HCT116 (cell line): Measurements from ENCODE around the gene RPS28. TPM values are rescaled to one million over a fixed set of nuclear protein-coding genes. Genes with fewer than 3 reads are reported as not detected.
A peak's percentile ranks its signal among the peaks of the same experiment; 100 is the strongest.

Experiments used
- ATAC-seq: fragments of 200-7000 bp; cut with Tn5 transposase; 2 replicates; pipeline ENCODE4 v1.9.1; 2020; ENCODE audit warnings: mild to moderate bottlenecking, moderate library complexity
- BruUV-seq: library from RNA; stranded (reverse); fragments of 400-500 nt; replicated peaks from 2 replicates; lab custom pipeline; 2021; lab: Mats Ljungman, UMichigan
- CTCF ChIA-PET: fragments of 300-600 bp; sonication (Branson Sonifier 250); formaldehyde crosslinking; loops from one replicate; lab custom pipeline; 2021; ENCODE audit warnings: antibody characterized with exemption; lab: Charles Lee
- POLR2A ChIA-PET: fragments of 300-600, 350-600 bp; sonication (Branson Sonifier 250); formaldehyde crosslinking; loops from one replicate; lab custom pipeline; 2021; ENCODE audit warnings: antibody characterized with exemption; lab: Charles Lee
- RAD21 ChIA-PET, 2 experiments: fragments of 300-600 bp; sonication (Branson Sonifier 250); formaldehyde crosslinking; loops; one replicate each; lab custom pipeline; 2023; ENCODE audit warnings: low total read pairs in 2 of 2; ENCODE audit not compliant: uncharacterized antibody in 2 of 2, unreplicated experiment in 2 of 2, low non-redundant PET in 1 of 2; lab: Charles Lee
- DNase-seq: peaks from one replicate; pipeline ENCODE4 v3.0.0-alpha.2; 2010; ENCODE audit warnings: low read depth, low spot score
- H2AFZ ChIP-seq: fragments of 200-600 bp; shearing (Covaris generic), sonication (generic); 2 replicates; pipeline ENCODE4 v1.6.1; 2017; ENCODE audit warnings: low read depth, mixed run types, mixed read lengths, antibody characterized with exemption, low read length; ENCODE audit not compliant: poor library complexity, severe bottlenecking
- H3K27ac ChIP-seq: 2 replicates; pipeline ENCODE4 v1.5.1; 2012; ENCODE audit warnings: low read depth, low read length
- H3K27me3 ChIP-seq: fragments of 200-600 bp; sonication (generic); 2 replicates; pipeline ENCODE4 v1.6.1; 2016; ENCODE audit warnings: mixed run types, low read length, mixed read lengths; ENCODE audit not compliant: insufficient read depth
- H3K36me3 ChIP-seq, 2 experiments: fragments of 200-500 bp in 1 of 2; fragments of 200-600 bp in 1 of 2; sonication (Bioruptor generic) in 1 of 2; sonication (generic) in 1 of 2; 2 replicates each; pipeline versions ENCODE4 v1.5.1 to v1.6.1; 2014 to 2016; ENCODE audit warnings: low read length in 2 of 2, inconsistent platforms in 1 of 2, mixed read lengths in 1 of 2, mixed run types in 1 of 2; ENCODE audit not compliant: insufficient read depth in 2 of 2, control insufficient read depth in 1 of 2
- H3K4me1 ChIP-seq, 2 experiments: fragments of 200-600 bp in 1 of 2; sonication (generic) in 1 of 2; 2 replicates each; pipeline versions ENCODE4 v1.5.1 to v1.6.1; 2012 to 2017; ENCODE audit warnings: low read length in 2 of 2, inconsistent platforms in 1 of 2, mild to moderate bottlenecking in 1 of 2, mixed read lengths in 1 of 2, mixed run types in 1 of 2, moderate library complexity in 1 of 2; ENCODE audit not compliant: insufficient read depth in 2 of 2, control insufficient read depth in 1 of 2
- H3K4me2 ChIP-seq: fragments of 200-600 bp; sonication (generic); 2 replicates; pipeline ENCODE4 v1.6.1; 2017; ENCODE audit warnings: mixed run types, low read length, mixed read lengths
- H3K4me3 ChIP-seq, 2 experiments: fragments of 200-600 bp in 1 of 2; sonication (generic) in 1 of 2; replicated peaks in 1 of 2; 2 replicates each; pipeline ENCODE4 v1.5.1; 2011 to 2016; ENCODE audit warnings: low read length in 2 of 2, control low read depth in 1 of 2, low read depth in 1 of 2, mild to moderate bottlenecking in 1 of 2, mixed read lengths in 1 of 2, mixed run types in 1 of 2
- H3K79me2 ChIP-seq: fragments of 200-600 bp; sonication (generic); 2 replicates; pipeline ENCODE4 v1.6.1; 2017; ENCODE audit warnings: mild to moderate bottlenecking, mixed run types, low read length, moderate library complexity, mixed read lengths; ENCODE audit not compliant: insufficient read depth
- H3K9ac ChIP-seq: fragments of 200-600 bp; sonication (generic); 2 replicates; pipeline ENCODE4 v1.6.1; 2016; ENCODE audit warnings: low read length, mixed read lengths
- H3K9me2 ChIP-seq: fragments of 200-600 bp; sonication (generic), shearing (Covaris generic); 2 replicates; pipeline ENCODE4 v1.6.1; 2017; ENCODE audit warnings: mixed run types, mild to moderate bottlenecking, moderate library complexity; ENCODE audit not compliant: insufficient read depth
- H3K9me3 ChIP-seq, 2 experiments: fragments of 200-500 bp in 1 of 2; fragments of 200-600 bp in 1 of 2; sonication (Bioruptor generic) in 1 of 2; sonication (generic) in 1 of 2; 2 replicates each; pipeline ENCODE4 v1.6.1; 2014 to 2017; ENCODE audit warnings: low read length in 2 of 2, mixed read lengths in 2 of 2, inconsistent platforms in 1 of 2, low read depth in 1 of 2, mild to moderate bottlenecking in 1 of 2, mixed run types in 1 of 2, moderate library complexity in 1 of 2; ENCODE audit not compliant: control insufficient read depth in 1 of 2, insufficient read depth in 1 of 2
- H4K20me1 ChIP-seq: fragments of 200-600 bp; sonication (generic), shearing (Covaris generic); 2 replicates; pipeline ENCODE4 v1.6.1; 2017; ENCODE audit warnings: mixed run types, mild to moderate bottlenecking, moderate library complexity; ENCODE audit not compliant: insufficient read depth
- CBX3 ChIP-seq: IDR thresholded peaks from 2 replicates; pipeline ENCODE4 v1.6.1; 2012; ENCODE audit warnings: low read depth
- ELF1 ChIP-seq: IDR thresholded peaks from 2 replicates; pipeline ENCODE4 v1.6.1; 2012; ENCODE audit warnings: low read depth, borderline replicate concordance
- EZH2 ChIP-seq: fragments of 200-600 bp; sonication (generic); IDR thresholded peaks from 2 replicates; pipeline ENCODE4 v1.6.1; 2017; ENCODE audit warnings: antibody characterized with exemption, mixed run types
- EZH2phosphoT487 ChIP-seq: fragments of 200-600 bp; IDR thresholded peaks from 2 replicates; pipeline ENCODE4 v1.6.1; 2018; ENCODE audit warnings: antibody characterized with exemption, borderline replicate concordance
- FOSL1 ChIP-seq: IDR thresholded peaks from 2 replicates; pipeline ENCODE4 v1.6.1; 2012; ENCODE audit warnings: low read depth
- POLR2A ChIP-seq: IDR thresholded peaks from 2 replicates; pipeline ENCODE4 v1.7.0; 2011; ENCODE audit warnings: borderline replicate concordance; ENCODE audit not compliant: insufficient read depth, insufficient read length; ENCODE audit errors: extremely low read depth
- POLR2AphosphoS5 ChIP-seq: IDR thresholded peaks from 2 replicates; pipeline ENCODE4 v1.6.1; 2011; ENCODE audit warnings: mild to moderate bottlenecking, low read depth, low read length, moderate library complexity
- RAD21 ChIP-seq: IDR thresholded peaks from 2 replicates; pipeline ENCODE4 v1.6.1; 2012; ENCODE audit warnings: low read depth, mild to moderate bottlenecking
- SIN3A ChIP-seq: IDR thresholded peaks from 2 replicates; pipeline ENCODE4 v1.6.1; 2012; ENCODE audit warnings: low read depth
- YY1 ChIP-seq: IDR thresholded peaks from 2 replicates; pipeline ENCODE4 v1.6.1; 2011; ENCODE audit warnings: low read length, low read depth, moderate library complexity, mild to moderate bottlenecking; ENCODE audit not compliant: insufficient replicate concordance; ENCODE audit errors: extremely low read depth
- intact Hi-C: fragments of 100-400 bp; cut with micrococcal nuclease; formaldehyde crosslinking; loops from 2 replicates; pipeline ENCODE4 v1.10.0; 2022
- total RNA-seq: library from RNA; stranded (reverse); gene quantifications from one replicate; pipeline ENCODE4 v1.2.1, GENCODE V29; 2021; ENCODE audit not compliant: unreplicated experiment
- TF ChIP-seq, protein P1 (sequence below), 3 experiments: fragments of 200-600 bp in 1 of 3; sonication (generic) in 1 of 3; IDR thresholded peaks in 2 of 3; conservative IDR thresholded peaks in 1 of 3; 2 replicates each; pipeline ENCODE4 v1.5.1; 2012 to 2017; ENCODE audit warnings: low read depth in 2 of 3, low read length in 2 of 3, antibody characterized with exemption in 1 of 3, borderline replicate concordance in 1 of 3, control low read depth in 1 of 3, mild to moderate bottlenecking in 1 of 3, mixed read lengths in 1 of 3, mixed run types in 1 of 3, moderate library complexity in 1 of 3; ENCODE audit not compliant: insufficient read depth in 1 of 3

The RPS28 gene
- total RNA-seq, 1 experiment from 2014 or later: 2,379 TPM

DNA sequence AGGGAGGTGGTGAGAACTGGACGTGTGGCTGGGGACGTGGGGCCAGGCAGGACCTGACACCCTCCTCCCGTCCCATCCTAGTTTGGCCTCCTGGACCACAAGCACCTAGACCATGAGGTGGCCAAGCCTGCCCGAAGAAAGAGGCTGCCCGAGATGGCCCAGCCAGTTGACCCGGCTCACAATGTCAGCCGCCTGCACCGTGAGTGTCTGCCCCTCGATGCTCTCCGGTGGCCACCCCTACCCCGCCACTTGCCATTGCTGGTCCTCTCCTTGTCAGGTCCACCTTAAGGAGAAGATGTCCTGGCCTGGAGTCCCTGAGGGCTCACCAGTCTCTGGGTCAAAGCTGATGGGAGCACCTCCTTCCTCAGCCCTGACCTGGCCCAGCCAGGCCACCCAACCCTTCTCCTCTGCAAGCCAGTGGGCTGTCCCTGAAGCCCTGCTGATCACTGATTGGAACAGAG lies 44.9 kb downstream of the RPS28 start:
- Histone ChIP-seq H3K4me3 (no peak overlapping the region; a peak in 1 of 4 replicates), H3K9me3 (no peaks in the 10 kb centered on the region), H3K4me1 (peaks cover 39 to 65% of the 10 kb centered on the region in 2 experiments), H4K20me1 (no peaks in the 10 kb centered on the region), H3K27me3 (no peaks in the 10 kb centered on the region), H3K4me2 (peak overlapping the region; percentile 100; the same call in 1 of the 2 replicates), H3K27ac (no peak overlapping the region), H3K9me2 (no peaks in the 10 kb centered on the region), H3K9ac (no peak overlapping the region), H2AFZ (no peak overlapping the region), H3K79me2 (no peaks in the 10 kb centered on the region), H3K36me3 (no peaks in the 10 kb centered on the region; a peak in 1 of 4 replicates)
- no TSS peak for BruUV-seq
- ChIA-PET POLR2A (interaction anchor here (0.7 to 2.1 kb wide), 2 partner anchors 11 to 24 kb away, joined by 3 to 8 read pairs; no protein-coding TSS in a partner anchor), RAD21 (no interaction called here), CTCF (no interaction called here)
- no peak for ATAC-seq
- DNase-seq: no peak
- TF ChIP-seq YY1 (no peak), FOSL1 (no peak), POLR2A (no peak), ELF1 (no peak)
- TF ChIP-seq, all 23 proteins: peak for 0
- intact Hi-C loops: no loop called here

DNA sequence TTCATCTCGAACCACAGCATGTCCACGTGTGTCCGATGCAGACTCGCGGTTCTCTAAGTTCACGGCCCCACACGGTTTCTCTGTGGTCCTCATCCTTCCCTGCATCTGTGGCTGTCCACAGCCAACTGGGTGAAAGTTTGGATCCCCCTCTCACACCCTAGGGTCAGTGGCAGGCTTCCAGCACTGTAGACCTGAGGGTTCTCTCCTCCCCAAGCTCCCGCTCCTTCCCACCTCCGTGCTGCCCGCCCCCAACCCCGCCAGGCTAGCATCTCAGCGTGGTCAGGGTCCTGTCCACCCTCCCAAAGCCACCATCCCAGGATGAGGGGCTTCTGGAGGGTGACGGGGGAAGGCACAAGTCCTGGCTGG lies 45.6 kb downstream of the RPS28 start:
- peak overlapping the region; percentile 20; the same call in 1 of the 2 replicates for H3K9ac ChIP-seq
- H3K36me3 ChIP-seq: no peaks in the 10 kb centered on the region; a peak in 2 of 4 replicates
- H3K79me2 ChIP-seq: no peaks in the 10 kb centered on the region
- H3K4me2 ChIP-seq: peak overlapping the region; percentile 68
- H3K4me1 ChIP-seq: peaks cover 34 to 58% of the 10 kb centered on the region in 2 experiments
- no peak overlapping the region; the same call in 1 of the 2 replicates for H3K27ac ChIP-seq
- intact Hi-C loops: no loop called here
- ChIA-PET POLR2A (interaction anchor here (1.7 to 2.1 kb wide), 2 partner anchors 10 to 23 kb away, joined by 6 to 8 read pairs; partner anchors contain the start of gene RAB11B), CTCF (no interaction called here), RAD21 (interaction anchor here in 1 of 2 experiments (0.6 kb wide), 1 partner anchor 1642 kb away, joined by 4 read pairs; no protein-coding TSS in a partner anchor)
- no peaks in the 10 kb centered on the region for H3K9me2 ChIP-seq
- no peak overlapping the region for H2AFZ ChIP-seq
- no peak for TF ChIP-seq SIN3A
- no peak for TF ChIP-seq EZH2phosphoT487
- no peak for TF ChIP-seq RAD21
- TF ChIP-seq, protein P1, sequence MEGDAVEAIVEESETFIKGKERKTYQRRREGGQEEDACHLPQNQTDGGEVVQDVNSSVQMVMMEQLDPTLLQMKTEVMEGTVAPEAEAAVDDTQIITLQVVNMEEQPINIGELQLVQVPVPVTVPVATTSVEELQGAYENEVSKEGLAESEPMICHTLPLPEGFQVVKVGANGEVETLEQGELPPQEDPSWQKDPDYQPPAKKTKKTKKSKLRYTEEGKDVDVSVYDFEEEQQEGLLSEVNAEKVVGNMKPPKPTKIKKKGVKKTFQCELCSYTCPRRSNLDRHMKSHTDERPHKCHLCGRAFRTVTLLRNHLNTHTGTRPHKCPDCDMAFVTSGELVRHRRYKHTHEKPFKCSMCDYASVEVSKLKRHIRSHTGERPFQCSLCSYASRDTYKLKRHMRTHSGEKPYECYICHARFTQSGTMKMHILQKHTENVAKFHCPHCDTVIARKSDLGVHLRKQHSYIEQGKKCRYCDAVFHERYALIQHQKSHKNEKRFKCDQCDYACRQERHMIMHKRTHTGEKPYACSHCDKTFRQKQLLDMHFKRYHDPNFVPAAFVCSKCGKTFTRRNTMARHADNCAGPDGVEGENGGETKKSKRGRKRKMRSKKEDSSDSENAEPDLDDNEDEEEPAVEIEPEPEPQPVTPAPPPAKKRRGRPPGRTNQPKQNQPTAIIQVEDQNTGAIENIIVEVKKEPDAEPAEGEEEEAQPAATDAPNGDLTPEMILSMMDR (IDR thresholded peaks at IDR 0.05 in 2 of 3, conservative IDR thresholded peaks at IDR 0.05 in 1 of 3; ENCODE audit: borderline replicate concordance in 1 of 3, insufficient read depth in 1 of 3, low read depth in 2 of 3, low read length in 2 of 3): no peak
- no peak for TF ChIP-seq FOSL1
- no peak for TF ChIP-seq CBX3
- no peak for TF ChIP-seq EZH2
- no peak for TF ChIP-seq POLR2AphosphoS5
- no peak for TF ChIP-seq ELF1
- TF ChIP-seq POLR2A: no peak
- ATAC-seq (no peak), DNase-seq (no peak)
- no TSS peak for BruUV-seq
- H3K27me3 ChIP-seq: no peaks in the 10 kb centered on the region
- no peaks in the 10 kb centered on the region for H3K9me3 ChIP-seq
- H4K20me1 ChIP-seq: no peaks in the 10 kb centered on the region
- peak overlapping the region in 1 of 2 experiments; percentile 20; a peak in 2 of 4 replicates for H3K4me3 ChIP-seq
